Measurements from ENCODE around the gene SANBR. TPM values are rescaled to one million over a fixed set of nuclear protein-coding genes. Genes with fewer than 3 reads are reported as not detected.

The SANBR gene
- total and polyA plus RNA-seq, 2 of the 13 experiments (the other 11 are each of a cell fraction or from before 2014, with no cell fraction given), result 9.8 to 20.9 TPM

DNA sequence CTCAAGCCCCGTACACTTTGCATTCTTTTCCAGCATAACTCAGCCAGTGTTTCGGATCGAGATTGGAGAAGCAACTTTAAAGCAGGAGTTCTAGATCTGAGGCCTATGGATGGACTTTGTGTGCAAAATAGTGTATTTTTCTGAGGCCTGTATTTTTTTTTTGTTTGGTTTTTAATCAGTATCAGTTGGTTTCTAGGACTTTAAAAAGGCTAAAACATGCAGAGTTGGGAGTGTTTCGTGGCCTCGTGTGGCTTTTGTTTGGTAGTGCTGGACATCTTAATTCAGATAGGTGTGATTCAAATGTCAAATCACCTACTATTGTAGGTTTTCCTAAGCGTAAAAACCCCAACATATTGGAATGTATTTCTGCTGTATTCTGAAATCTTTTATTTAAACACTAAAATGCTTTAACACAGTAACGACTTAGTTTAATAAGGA is 47.3 kb upstream of the SANBR start (continued):
- TF ChIP-seq SP4 (CRISPR knock-in tag; IDR thresholded peaks at IDR 0.05) (0 out of 2 replicates have a peak, but pooled peaks have one; percentile 14), POLR2A (IDR thresholded peaks at IDR 0.05; ENCODE audit: insufficient read depth in 1 of 2, low read depth in 2 of 2, low read length in 2 of 2) (peak; percentile 61 to 79), ZBTB2 (CRISPR knock-in tag; IDR thresholded peaks at IDR 0.05; ENCODE audit: low read depth) (no peak), LCORL (IDR thresholded peaks at IDR 0.05) (peak; percentile 68; the same call in 1 of the 2 replicates), LCORL (CRISPR knock-in tag; IDR thresholded peaks at IDR 0.05) (peak; percentile 5; the same call in 1 of the 2 replicates), ELF4 (CRISPR knock-in tag; IDR thresholded peaks at IDR 0.05; ENCODE audit: borderline replicate concordance) (peak; percentile 51; the same call in 1 of the 2 replicates), SKIL (CRISPR knock-in tag; IDR thresholded peaks at IDR 0.05; ENCODE audit: borderline replicate concordance) (0 out of 2 replicates have a peak, but pooled peaks have one; percentile 54), JUNB (CRISPR knock-in tag; IDR thresholded peaks at IDR 0.05; ENCODE audit: borderline replicate concordance) (no peak), REPIN1 (CRISPR knock-in tag; IDR thresholded peaks at IDR 0.05; ENCODE audit: borderline replicate concordance, low read depth) (no peak), ZNF782 (CRISPR knock-in tag; IDR thresholded peaks at IDR 0.05; ENCODE audit: borderline replicate concordance) (no peak)
- TF ChIP-seq, protein P1, sequence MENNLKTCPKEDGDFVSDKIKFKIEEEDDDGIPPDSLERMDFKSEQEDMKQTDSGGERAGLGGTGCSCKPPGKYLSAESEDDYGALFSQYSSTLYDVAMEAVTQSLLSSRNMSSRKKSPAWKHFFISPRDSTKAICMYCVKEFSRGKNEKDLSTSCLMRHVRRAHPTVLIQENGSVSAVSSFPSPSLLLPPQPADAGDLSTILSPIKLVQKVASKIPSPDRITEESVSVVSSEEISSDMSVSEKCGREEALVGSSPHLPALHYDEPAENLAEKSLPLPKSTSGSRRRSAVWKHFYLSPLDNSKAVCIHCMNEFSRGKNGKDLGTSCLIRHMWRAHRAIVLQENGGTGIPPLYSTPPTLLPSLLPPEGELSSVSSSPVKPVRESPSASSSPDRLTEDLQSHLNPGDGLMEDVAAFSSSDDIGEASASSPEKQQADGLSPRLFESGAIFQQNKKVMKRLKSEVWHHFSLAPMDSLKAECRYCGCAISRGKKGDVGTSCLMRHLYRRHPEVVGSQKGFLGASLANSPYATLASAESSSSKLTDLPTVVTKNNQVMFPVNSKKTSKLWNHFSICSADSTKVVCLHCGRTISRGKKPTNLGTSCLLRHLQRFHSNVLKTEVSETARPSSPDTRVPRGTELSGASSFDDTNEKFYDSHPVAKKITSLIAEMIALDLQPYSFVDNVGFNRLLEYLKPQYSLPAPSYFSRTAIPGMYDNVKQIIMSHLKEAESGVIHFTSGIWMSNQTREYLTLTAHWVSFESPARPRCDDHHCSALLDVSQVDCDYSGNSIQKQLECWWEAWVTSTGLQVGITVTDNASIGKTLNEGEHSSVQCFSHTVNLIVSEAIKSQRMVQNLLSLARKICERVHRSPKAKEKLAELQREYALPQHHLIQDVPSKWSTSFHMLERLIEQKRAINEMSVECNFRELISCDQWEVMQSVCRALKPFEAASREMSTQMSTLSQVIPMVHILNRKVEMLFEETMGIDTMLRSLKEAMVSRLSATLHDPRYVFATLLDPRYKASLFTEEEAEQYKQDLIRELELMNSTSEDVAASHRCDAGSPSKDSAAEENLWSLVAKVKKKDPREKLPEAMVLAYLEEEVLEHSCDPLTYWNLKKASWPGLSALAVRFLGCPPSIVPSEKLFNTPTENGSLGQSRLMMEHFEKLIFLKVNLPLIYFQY (CRISPR knock-in tag; IDR thresholded peaks at IDR 0.05; ENCODE audit: borderline replicate concordance), result peak; percentile 71; the same call in 1 of the 2 replicates
- TF ChIP-seq, protein P2, sequence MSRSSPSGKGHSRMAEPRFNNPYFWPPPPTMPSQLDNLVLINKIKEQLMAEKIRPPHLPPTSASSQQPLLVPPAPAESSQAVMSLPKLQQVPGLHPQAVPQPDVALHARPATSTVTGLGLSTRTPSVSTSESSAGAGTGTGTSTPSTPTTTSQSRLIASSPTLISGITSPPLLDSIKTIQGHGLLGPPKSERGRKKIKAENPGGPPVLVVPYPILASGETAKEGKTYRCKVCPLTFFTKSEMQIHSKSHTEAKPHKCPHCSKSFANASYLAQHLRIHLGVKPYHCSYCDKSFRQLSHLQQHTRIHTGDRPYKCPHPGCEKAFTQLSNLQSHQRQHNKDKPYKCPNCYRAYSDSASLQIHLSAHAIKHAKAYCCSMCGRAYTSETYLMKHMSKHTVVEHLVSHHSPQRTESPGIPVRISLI (CRISPR knock-in tag; IDR thresholded peaks at IDR 0.05; ENCODE audit: borderline replicate concordance), result peak; percentile 92
- TF ChIP-seq, protein P3, sequence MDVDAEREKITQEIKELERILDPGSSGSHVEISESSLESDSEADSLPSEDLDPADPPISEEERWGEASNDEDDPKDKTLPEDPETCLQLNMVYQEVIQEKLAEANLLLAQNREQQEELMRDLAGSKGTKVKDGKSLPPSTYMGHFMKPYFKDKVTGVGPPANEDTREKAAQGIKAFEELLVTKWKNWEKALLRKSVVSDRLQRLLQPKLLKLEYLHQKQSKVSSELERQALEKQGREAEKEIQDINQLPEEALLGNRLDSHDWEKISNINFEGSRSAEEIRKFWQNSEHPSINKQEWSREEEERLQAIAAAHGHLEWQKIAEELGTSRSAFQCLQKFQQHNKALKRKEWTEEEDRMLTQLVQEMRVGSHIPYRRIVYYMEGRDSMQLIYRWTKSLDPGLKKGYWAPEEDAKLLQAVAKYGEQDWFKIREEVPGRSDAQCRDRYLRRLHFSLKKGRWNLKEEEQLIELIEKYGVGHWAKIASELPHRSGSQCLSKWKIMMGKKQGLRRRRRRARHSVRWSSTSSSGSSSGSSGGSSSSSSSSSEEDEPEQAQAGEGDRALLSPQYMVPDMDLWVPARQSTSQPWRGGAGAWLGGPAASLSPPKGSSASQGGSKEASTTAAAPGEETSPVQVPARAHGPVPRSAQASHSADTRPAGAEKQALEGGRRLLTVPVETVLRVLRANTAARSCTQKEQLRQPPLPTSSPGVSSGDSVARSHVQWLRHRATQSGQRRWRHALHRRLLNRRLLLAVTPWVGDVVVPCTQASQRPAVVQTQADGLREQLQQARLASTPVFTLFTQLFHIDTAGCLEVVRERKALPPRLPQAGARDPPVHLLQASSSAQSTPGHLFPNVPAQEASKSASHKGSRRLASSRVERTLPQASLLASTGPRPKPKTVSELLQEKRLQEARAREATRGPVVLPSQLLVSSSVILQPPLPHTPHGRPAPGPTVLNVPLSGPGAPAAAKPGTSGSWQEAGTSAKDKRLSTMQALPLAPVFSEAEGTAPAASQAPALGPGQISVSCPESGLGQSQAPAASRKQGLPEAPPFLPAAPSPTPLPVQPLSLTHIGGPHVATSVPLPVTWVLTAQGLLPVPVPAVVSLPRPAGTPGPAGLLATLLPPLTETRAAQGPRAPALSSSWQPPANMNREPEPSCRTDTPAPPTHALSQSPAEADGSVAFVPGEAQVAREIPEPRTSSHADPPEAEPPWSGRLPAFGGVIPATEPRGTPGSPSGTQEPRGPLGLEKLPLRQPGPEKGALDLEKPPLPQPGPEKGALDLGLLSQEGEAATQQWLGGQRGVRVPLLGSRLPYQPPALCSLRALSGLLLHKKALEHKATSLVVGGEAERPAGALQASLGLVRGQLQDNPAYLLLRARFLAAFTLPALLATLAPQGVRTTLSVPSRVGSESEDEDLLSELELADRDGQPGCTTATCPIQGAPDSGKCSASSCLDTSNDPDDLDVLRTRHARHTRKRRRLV (CRISPR knock-in tag; IDR thresholded peaks at IDR 0.05), result 0 out of 2 replicates have a peak, but pooled peaks have one; percentile 58
